ACC112 (cell line): ENCODE measurements around the gene LASP1NB.
"Not testable (repeated sequence)": the region's sequence is repeated elsewhere in the genome, so short reads cannot be mapped to it uniquely, and the experiment has no call there.

Experiments
- H2AFZ ChIP-seq: fragments of 200-600 bp; sonication (generic); one replicate; pipeline ENCODE4 v1.6.0; 2017; ENCODE audit warnings: antibody characterized with exemption, low read length; ENCODE audit not compliant: unreplicated experiment
- H3K27ac ChIP-seq: fragments of 200-600 bp; sonication (generic); 2 replicates; pipeline ENCODE4 v1.5.1; 2014; ENCODE audit warnings: low read depth, mild to moderate bottlenecking, antibody characterized with exemption, low read length, moderate library complexity
- H3K27me3 ChIP-seq: fragments of 200-600 bp; sonication (generic); 2 replicates; pipeline ENCODE4 v1.6.1; 2014; ENCODE audit warnings: mild to moderate bottlenecking, antibody characterized with exemption, low read length, moderate library complexity, mixed read lengths; ENCODE audit not compliant: insufficient read depth
- H3K36me3 ChIP-seq: fragments of 200-600 bp; sonication (generic); 2 replicates; pipeline ENCODE4 v1.6.1; 2016; ENCODE audit warnings: mild to moderate bottlenecking, antibody characterized with exemption, low read length, moderate library complexity, mixed read lengths; ENCODE audit not compliant: insufficient read depth
- H3K4me1 ChIP-seq: fragments of 200-600 bp; sonication (generic); one replicate; pipeline ENCODE4 v1.6.1; 2016; ENCODE audit warnings: low read length, mixed read lengths; ENCODE audit not compliant: insufficient read depth, unreplicated experiment, control insufficient read depth
- H3K4me3 ChIP-seq: fragments of 200-600 bp; sonication (generic); 2 replicates; pipeline ENCODE4 v1.5.1; 2014; ENCODE audit warnings: mild to moderate bottlenecking, low read depth, low read length
- H3K79me2 ChIP-seq: fragments of 200-600 bp; sonication (generic); one replicate; pipeline ENCODE4 v1.6.0; 2016; ENCODE audit warnings: low read length; ENCODE audit not compliant: control insufficient read depth, unreplicated experiment, insufficient read depth

Gene LASP1NB

DNA sequence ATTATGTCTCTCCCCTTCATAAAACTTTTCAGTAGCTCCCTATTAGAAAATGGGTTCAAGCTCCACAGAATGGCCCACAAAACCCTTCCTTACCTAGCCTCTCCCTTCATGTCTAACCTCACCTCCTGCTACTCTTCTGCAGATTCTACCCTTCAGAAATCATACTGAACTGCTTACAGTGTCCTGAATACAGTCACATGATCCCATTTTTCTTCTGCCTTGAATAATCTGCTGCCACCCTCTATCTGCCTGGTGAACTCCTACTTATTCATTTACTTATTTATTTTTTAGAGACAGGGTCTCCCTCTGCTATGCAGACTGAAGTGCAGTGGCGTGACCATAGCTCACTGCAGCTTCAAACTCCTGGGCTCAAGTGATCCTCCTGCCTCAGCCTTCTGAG, 15.0 kb downstream of the LASP1NB start:
- H2AFZ ChIP-seq, result no peak overlapping the region
- no peaks in the 10 kb centered on the region for H3K36me3 ChIP-seq
- H3K27ac ChIP-seq, result no peak overlapping the region
- no peaks in the 10 kb centered on the region; the same call in 1 of the 2 replicates for H3K27me3 ChIP-seq
- no peak overlapping the region for H3K4me3 ChIP-seq
- no peaks in the 10 kb centered on the region for H3K79me2 ChIP-seq
- H3K4me1 ChIP-seq, result no peaks in the 10 kb centered on the region

- no peak overlapping the region for H3K27ac ChIP-seq
- H3K36me3 ChIP-seq, result no peaks in the 10 kb centered on the region
- no peaks in the 10 kb centered on the region for H3K27me3 ChIP-seq
- no peaks in the 10 kb centered on the region for H3K4me1 ChIP-seq
- H3K79me2 ChIP-seq, result no peaks in the 10 kb centered on the region
- no peak overlapping the region for H3K4me3 ChIP-seq
- H2AFZ ChIP-seq, result peak overlapping the region; percentile 61
These were observed 17.4 kb downstream of the LASP1NB start for GRCh38 chr17:38942696-38943334.

DNA sequence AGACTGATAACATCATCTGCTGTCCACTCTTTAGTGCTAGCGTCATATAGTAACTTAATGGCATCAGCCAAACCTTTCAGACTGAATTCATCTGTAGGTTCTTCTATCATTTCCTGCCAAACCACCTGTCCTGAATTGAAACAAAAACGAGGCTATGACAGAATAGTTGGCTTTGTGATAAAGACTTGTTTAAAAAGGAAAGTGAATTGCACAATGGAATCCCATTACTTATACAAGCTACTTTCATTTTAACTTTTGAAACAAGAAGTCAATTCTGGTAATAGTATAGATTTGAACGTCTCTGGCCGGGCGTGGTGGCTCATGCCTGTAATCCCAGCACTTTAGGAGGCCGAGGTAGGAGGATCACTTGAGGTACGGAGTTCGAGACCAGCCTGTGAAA, 18.2 kb downstream of the LASP1NB start:
- Histone ChIP-seq H3K79me2 (no peaks in the 10 kb centered on the region), H3K4me3 (no peak overlapping the region), H3K36me3 (no peaks in the 10 kb centered on the region), H3K4me1 (no peaks in the 10 kb centered on the region), H3K27me3 (no peaks in the 10 kb centered on the region), H2AFZ (no peak overlapping the region), H3K27ac (no peak overlapping the region)

DNA sequence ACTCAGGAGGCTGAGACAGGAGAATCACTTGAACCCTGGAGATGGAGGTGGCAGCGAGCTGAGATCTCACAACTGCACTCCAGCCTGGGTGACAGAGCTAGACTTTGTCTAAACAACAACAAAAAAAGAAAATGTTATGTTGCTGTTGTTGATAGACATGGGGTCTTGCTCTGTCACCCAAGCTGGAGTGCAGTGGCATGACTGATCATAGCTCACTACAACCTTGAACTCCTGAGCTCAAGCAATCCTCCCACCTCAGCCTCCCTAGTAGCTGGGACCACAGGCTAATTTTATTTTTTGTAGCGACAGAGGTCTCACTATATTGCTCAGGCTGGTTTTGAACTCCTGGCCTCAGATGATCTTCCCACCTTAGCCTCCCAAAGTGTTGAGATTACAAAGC, 21.8 kb downstream of the LASP1NB start:
- Histone ChIP-seq H3K79me2 (no peaks in the 10 kb centered on the region), H3K4me3 (no peak overlapping the region), H2AFZ (no peak overlapping the region), H3K36me3 (no peaks in the 10 kb centered on the region), H3K27ac (no peak overlapping the region), H3K27me3 (no peaks in the 10 kb centered on the region), H3K4me1 (no peaks in the 10 kb centered on the region)

DNA sequence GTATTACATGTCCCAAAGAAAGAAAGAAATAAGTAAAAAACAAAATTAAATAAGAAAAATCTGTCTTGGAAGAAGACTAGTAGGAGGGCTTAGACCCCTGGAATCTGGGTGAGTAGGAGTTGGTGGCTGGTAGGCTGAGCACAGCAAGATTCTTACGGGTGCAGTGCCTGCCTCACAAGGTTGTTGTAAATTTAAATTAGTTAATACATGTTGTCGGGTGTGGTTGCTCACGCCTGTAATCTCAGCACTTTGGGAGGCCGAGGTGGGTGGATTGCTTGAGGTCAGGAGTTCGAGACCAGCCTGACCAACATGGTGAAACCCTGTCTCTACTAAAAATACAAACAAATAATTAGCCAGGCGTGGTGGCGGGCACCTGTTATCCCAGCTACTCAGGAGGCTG, 28.4 kb downstream of the LASP1NB start:
- not testable (repeated sequence) for H3K27ac ChIP-seq, H3K27me3 ChIP-seq, H3K4me1 ChIP-seq, H3K36me3 ChIP-seq, H3K4me3 ChIP-seq, H2AFZ ChIP-seq, H3K79me2 ChIP-seq

DNA sequence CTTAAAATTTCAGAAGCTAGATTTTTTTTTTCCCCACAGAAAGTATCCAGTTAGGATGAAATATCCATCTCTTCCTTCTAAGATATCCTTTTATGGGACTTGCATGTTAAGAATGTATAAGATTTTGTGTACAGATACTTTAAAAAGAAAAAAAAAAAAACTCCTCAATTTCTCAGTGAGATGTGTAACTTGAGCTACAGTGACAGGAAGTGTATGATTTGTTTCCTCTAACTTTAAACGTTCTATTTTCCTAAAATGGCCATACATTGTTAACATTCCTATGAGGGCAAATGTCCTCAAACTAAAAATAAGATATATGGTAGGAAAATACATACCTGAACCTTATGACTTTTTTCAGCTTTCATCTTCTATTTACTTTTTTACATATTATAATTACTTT, 32.9 kb downstream of the LASP1NB start:
- no peaks in the 10 kb centered on the region for H3K36me3 ChIP-seq
- no peaks in the 10 kb centered on the region for H3K79me2 ChIP-seq
- H3K27me3 ChIP-seq, result no peaks in the 10 kb centered on the region
- H3K4me1 ChIP-seq, result peaks cover 6% of the 10 kb centered on the region
- H3K4me3 ChIP-seq, result no peak overlapping the region
- peak overlapping the region; percentile 56 for H3K27ac ChIP-seq
- H2AFZ ChIP-seq, result no peak overlapping the region

GRCh38 chr17:38958756-38959155, 33.3 kb downstream of the LASP1NB start:
- Histone ChIP-seq H3K27me3 (no peaks in the 10 kb centered on the region), H3K36me3 (no peaks in the 10 kb centered on the region), H3K79me2 (no peaks in the 10 kb centered on the region), H3K4me3 (no peak overlapping the region), H3K27ac (peak overlapping the region; percentile 56), H2AFZ (no peak overlapping the region), H3K4me1 (peaks cover 6% of the 10 kb centered on the region)

DNA sequence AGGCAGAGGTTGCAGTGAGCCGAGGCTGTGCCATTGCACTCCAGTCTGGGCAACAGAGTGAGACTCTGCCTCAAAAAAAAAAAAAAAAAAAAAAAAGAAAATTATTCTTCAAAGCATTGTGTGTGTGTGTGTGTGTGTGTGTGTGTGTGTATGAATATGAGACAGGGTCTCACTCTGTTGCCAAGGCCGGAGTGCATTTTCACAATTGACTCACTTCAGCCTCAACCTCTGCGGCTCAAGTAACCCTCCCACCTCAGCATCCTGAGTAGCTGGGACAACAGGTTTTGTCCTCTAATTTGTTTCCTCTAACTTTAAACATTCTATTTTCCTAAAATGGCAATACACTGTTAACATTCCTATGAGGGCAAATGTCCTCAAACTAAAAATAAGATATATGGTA, 34.1 kb downstream of the LASP1NB start:
- Histone ChIP-seq H3K36me3 (no peaks in the 10 kb centered on the region), H3K27ac (no peak overlapping the region), H2AFZ (no peak overlapping the region), H3K4me1 (peaks cover 6% of the 10 kb centered on the region), H3K4me3 (no peak overlapping the region), H3K79me2 (no peaks in the 10 kb centered on the region), H3K27me3 (no peaks in the 10 kb centered on the region)

GRCh38 chr17:38960402-38960801, 35.0 kb downstream of the LASP1NB start:
- peaks cover 6% of the 10 kb centered on the region for H3K4me1 ChIP-seq
- H3K4me3 ChIP-seq, result no peak overlapping the region
- H3K79me2 ChIP-seq, result no peaks in the 10 kb centered on the region
- no peaks in the 10 kb centered on the region for H3K36me3 ChIP-seq
- H2AFZ ChIP-seq, result no peak overlapping the region
- H3K27me3 ChIP-seq, result no peaks in the 10 kb centered on the region
- H3K27ac ChIP-seq, result no peak overlapping the region

- Histone ChIP-seq H3K27me3 (no peaks in the 10 kb centered on the region), H3K36me3 (no peaks in the 10 kb centered on the region), H3K79me2 (no peaks in the 10 kb centered on the region), H3K27ac (no peak overlapping the region), H3K4me1 (peaks cover 6% of the 10 kb centered on the region), H3K4me3 (no peak overlapping the region), H2AFZ (no peak overlapping the region)
These were observed 36.0 kb downstream of the LASP1NB start for GRCh38 chr17:38961413-38961812.

DNA sequence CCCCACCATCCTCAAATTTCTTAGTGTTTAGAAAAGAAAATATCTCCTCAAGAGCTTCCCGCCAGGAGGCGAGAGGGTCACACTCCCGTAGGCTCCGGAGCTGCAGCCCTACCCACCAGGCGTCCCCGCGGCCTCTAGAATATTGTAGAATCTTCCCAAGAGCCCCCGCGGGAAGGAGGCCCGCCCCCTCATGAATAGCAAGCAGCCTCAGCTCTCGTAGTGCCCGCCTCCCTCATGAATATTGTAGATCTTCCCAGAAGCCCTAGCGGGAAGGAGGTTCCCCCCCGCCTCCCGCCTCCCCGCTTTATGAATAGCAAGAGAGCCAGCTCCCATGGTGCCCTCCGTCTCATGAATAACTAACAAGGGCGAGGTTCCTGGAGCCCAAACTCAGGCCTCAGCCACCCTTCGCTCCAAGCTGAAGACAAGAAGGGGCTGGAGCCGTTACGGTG, 41.9 kb downstream of the LASP1NB start, which contains the start of gene FBXO47:
Gene FBXO47 (minus strand): TSS at position 114 of the 449 bp plus-strand sequence. CDS start 4,378 bp downstream, outside the sequence.
- Histone ChIP-seq H3K4me3 (peak within 1 kb of the TSS; percentile 58), H3K27ac (no peak within 1 kb of the TSS), H2AFZ (peak within 1 kb of the TSS; percentile 95), H3K79me2 (no peaks in the 10 kb centered on the region), H3K4me1 (no peaks in the 10 kb centered on the region), H3K27me3 (no peaks in the 10 kb centered on the region), H3K36me3 (no peaks in the 10 kb centered on the region)
